ENCODE measurements around the gene GLTPD2.

GLTPD2 gene

GRCh38 chr17:4788807-4789700 is at the start of gene GLTPD2:
GLTPD2 (plus strand) TSS chr17:4788964; CDS start chr17:4789012, 48 bp downstream.
- no peak for DNase-seq (ENCODE audit: low read depth)
- H3K4me3 ChIP-seq (ENCODE audit: low read depth, low read length) = peak within 1 kb of the TSS; percentile 66
- no peak for TF ChIP-seq CTCF (conservative IDR thresholded peaks at IDR 0.05; ENCODE audit: low read depth, low read length)

GRCh38 chr17:4739122-4740024 is 49.4 kb upstream of the GLTPD2 start, which contains the start of the genes CXCL16 and ZMYND15:
CXCL16 (minus strand) TSS chr17:4739928; CDS start chr17:4739339, 589 bp downstream.
ZMYND15 (plus strand) TSS chr17:4739833; CDS start chr17:4740549, 716 bp downstream.
- peak within 1 kb of the TSS; percentile 72 for H3K4me3 ChIP-seq (ENCODE audit: low read depth, low read length)
- no peak for TF ChIP-seq CTCF (conservative IDR thresholded peaks at IDR 0.05; ENCODE audit: low read depth, low read length)
- DNase-seq (ENCODE audit: low read depth) = peak; percentile 37

GRCh38 chr17:4740025-4740351 is 48.8 kb upstream of the GLTPD2 start:
- H3K4me3 ChIP-seq (ENCODE audit: low read depth, low read length) = peak overlapping the region; percentile 72
- no peak for DNase-seq (ENCODE audit: low read depth)
- TF ChIP-seq CTCF (conservative IDR thresholded peaks at IDR 0.05; ENCODE audit: low read depth, low read length) = no peak

- no peak overlapping the region for H3K4me3 ChIP-seq (ENCODE audit: low read depth, low read length)
- no peak for DNase-seq (ENCODE audit: low read depth)
- no peak for TF ChIP-seq CTCF (conservative IDR thresholded peaks at IDR 0.05; ENCODE audit: low read depth, low read length)
Measured at GRCh38 chr17:4740584-4740983, 48.2 kb upstream of the GLTPD2 start.

GRCh38 chr17:4741544-4741943 is 47.2 kb upstream of the GLTPD2 start:
- TF ChIP-seq CTCF (conservative IDR thresholded peaks at IDR 0.05; ENCODE audit: low read depth, low read length) = no peak
- no peak overlapping the region for H3K4me3 ChIP-seq (ENCODE audit: low read depth, low read length)
- no peak for DNase-seq (ENCODE audit: low read depth)

- no peak for TF ChIP-seq CTCF (conservative IDR thresholded peaks at IDR 0.05; ENCODE audit: low read depth, low read length)
- no peak for DNase-seq (ENCODE audit: low read depth)
- no peak overlapping the region for H3K4me3 ChIP-seq (ENCODE audit: low read depth, low read length)
Measured at GRCh38 chr17:4742133-4742532, 46.6 kb upstream of the GLTPD2 start.
